Karpas-422 (cell line): ENCODE measurements around the gene GLT8D1. TPM values are rescaled to one million over a fixed set of nuclear protein-coding genes. Genes with fewer than 3 reads are reported as not detected.
"Not testable (repeated sequence)": the region's sequence is repeated elsewhere in the genome, so short reads cannot be mapped to it uniquely, and the experiment has no call there.

Experiments used
- DNase-seq: peaks from one replicate; pipeline ENCODE4 v3.0.0-alpha.2; 2015
- H2AFZ ChIP-seq: fragments of 200-600 bp; sonication (generic); 2 replicates; pipeline ENCODE4 v1.6.1; 2014; ENCODE audit warnings: antibody characterized with exemption, low read length, mixed read lengths
- H3K27ac ChIP-seq: fragments of 200-600 bp; sonication (generic); 2 replicates; pipeline ENCODE4 v1.5.1; 2014; ENCODE audit warnings: mild to moderate bottlenecking, low read length, moderate library complexity
- H3K27me3 ChIP-seq: fragments of 200-600 bp; sonication (generic); 2 replicates; pipeline ENCODE4 v1.6.1; 2014; ENCODE audit warnings: low read length, mixed read lengths
- H3K36me3 ChIP-seq: fragments of 200-600 bp; sonication (generic); 2 replicates; pipeline ENCODE4 v1.6.1; 2014; ENCODE audit warnings: low read length, mixed read lengths; ENCODE audit not compliant: insufficient read depth
- H3K4me1 ChIP-seq: fragments of 200-600 bp; sonication (generic); 2 replicates; pipeline ENCODE4 v1.6.1; 2014; ENCODE audit warnings: mild to moderate bottlenecking, low read length, mixed read lengths
- H3K4me2 ChIP-seq: fragments of 200-600 bp; sonication (generic); 2 replicates; pipeline ENCODE4 v1.6.1; 2014; ENCODE audit warnings: low read length, low read depth, mild to moderate bottlenecking; ENCODE audit not compliant: poor library complexity, severe bottlenecking
- H3K4me3 ChIP-seq: fragments of 200-600 bp; sonication (generic); 2 replicates; pipeline ENCODE4 v1.5.1; 2014; ENCODE audit warnings: mild to moderate bottlenecking, antibody characterized with exemption, low read length, mixed read lengths
- H3K79me2 ChIP-seq: fragments of 200-600 bp; sonication (generic); 2 replicates; pipeline ENCODE4 v1.6.1; 2014; ENCODE audit warnings: mild to moderate bottlenecking, low read length, mixed read lengths
- H3K9ac ChIP-seq: fragments of 200-600 bp; sonication (generic); 2 replicates; pipeline ENCODE4 v1.6.0; 2014; ENCODE audit warnings: low read length
- H3K9me2 ChIP-seq: fragments of 200-600 bp; sonication (generic), shearing (Covaris generic); replicated peaks from 2 replicates; pipeline ENCODE4 v1.6.0; 2014; ENCODE audit warnings: mild to moderate bottlenecking, low read length, moderate library complexity; ENCODE audit not compliant: insufficient read depth
- H3K9me3 ChIP-seq: fragments of 300-700, 200-600 bp; sonication (generic); 2 replicates; pipeline ENCODE4 v1.6.1; 2014; ENCODE audit warnings: low read length, mixed read lengths
- H4K20me1 ChIP-seq: fragments of 200-600 bp; sonication (generic); 2 replicates; pipeline ENCODE4 v1.6.1; 2014; ENCODE audit warnings: mild to moderate bottlenecking, antibody characterized with exemption, low read length, low read depth; ENCODE audit not compliant: insufficient read depth
- total RNA-seq: library from RNA; depleted of rRNA; stranded (reverse); fragments of >200 nt; shearing (Covaris generic); gene quantifications from 2 replicates; pipeline ENCODE4 v1.2.3, GENCODE V29; 2014; ENCODE audit warnings: low replicate concordance

The GLT8D1 gene
- total RNA-seq, 1 experiment from 2014 or later: 34.7 TPM

GRCh38 chr3:52682016-52682415 is 23.6 kb downstream of the GLT8D1 start:
- H4K20me1 ChIP-seq: no peaks in the 10 kb centered on the region
- no peak for DNase-seq

DNA sequence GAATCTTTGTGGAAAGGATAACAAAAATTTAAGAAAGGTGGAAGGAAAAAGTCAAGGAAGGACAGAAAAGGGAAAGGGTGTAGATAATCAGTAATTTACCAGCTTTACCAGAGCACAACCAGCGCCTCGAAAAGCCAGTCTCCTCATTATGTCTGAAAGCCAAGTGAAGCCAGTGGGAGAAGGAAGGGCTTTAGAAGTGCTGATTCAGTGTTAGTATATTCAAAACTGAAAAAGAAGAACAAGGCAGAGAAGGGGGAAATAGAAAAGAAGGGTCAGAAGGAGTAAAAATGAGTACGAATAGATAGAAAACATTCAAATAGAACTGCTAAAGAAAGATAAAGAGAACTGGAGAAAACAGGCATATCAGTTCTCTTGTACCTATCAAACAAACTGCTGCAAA is 24.0 kb downstream of the GLT8D1 start:
- Histone ChIP-seq H3K36me3 (peaks cover 31% of the 10 kb centered on the region), H4K20me1 (no peaks in the 10 kb centered on the region), H3K9me2 (no peaks in the 10 kb centered on the region), H3K4me2 (no peak overlapping the region), H3K4me3 (no peak overlapping the region), H3K27ac (no peak overlapping the region), H3K79me2 (peaks cover 84% of the 10 kb centered on the region), H2AFZ (no peak overlapping the region), H3K27me3 (no peaks in the 10 kb centered on the region), H3K4me1 (peaks cover 23% of the 10 kb centered on the region), H3K9ac (no peak overlapping the region), H3K9me3 (no peaks in the 10 kb centered on the region)
- DNase-seq: no peak

More at GRCh38 chr3:52682016-52682415, 23.6 kb downstream of the GLT8D1 start:
- Histone ChIP-seq H3K27me3 (no peaks in the 10 kb centered on the region), H3K4me1 (peaks cover 26% of the 10 kb centered on the region), H2AFZ (no peak overlapping the region), H3K9ac (no peak overlapping the region), H3K4me2 (no peak overlapping the region), H3K9me2 (no peaks in the 10 kb centered on the region), H3K27ac (no peak overlapping the region), H3K79me2 (peaks cover 85% of the 10 kb centered on the region), H3K36me3 (peaks cover 35% of the 10 kb centered on the region), H3K4me3 (no peak overlapping the region), H3K9me3 (no peaks in the 10 kb centered on the region)

GRCh38 chr3:52679811-52680210 is 25.8 kb downstream of the GLT8D1 start:
- Histone ChIP-seq H4K20me1 (no peaks in the 10 kb centered on the region), H3K27me3 (no peaks in the 10 kb centered on the region), H3K79me2 (peaks cover 79% of the 10 kb centered on the region), H3K27ac (no peak overlapping the region), H3K4me3 (no peak overlapping the region), H3K9me3 (no peaks in the 10 kb centered on the region), H3K4me1 (peaks cover 22% of the 10 kb centered on the region), H2AFZ (no peak overlapping the region), H3K4me2 (no peak overlapping the region), H3K36me3 (peaks cover 33% of the 10 kb centered on the region; the same call in 1 of the 2 replicates), H3K9ac (no peak overlapping the region), H3K9me2 (no peaks in the 10 kb centered on the region)
- no peak for DNase-seq

DNA sequence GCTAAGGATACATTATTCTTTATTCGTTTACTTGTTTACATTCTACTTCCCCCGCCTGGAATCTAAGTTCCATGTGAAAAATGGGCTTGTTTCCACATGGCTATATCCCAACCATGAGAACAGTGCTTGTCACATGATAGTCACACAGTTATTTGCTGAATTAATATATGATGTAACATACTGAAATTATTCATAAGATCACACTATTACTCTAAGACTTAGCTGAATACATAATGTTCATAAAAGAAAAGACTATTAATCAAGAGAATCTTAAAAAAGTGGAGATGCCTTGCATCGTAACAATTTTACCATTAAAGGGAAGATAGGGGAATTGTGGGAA is 26.4 kb downstream of the GLT8D1 start:
- no peak overlapping the region for H3K9ac ChIP-seq
- no peak for DNase-seq
- H2AFZ ChIP-seq: no peak overlapping the region
- H3K36me3 ChIP-seq: peaks cover 34% of the 10 kb centered on the region; the same call in 1 of the 2 replicates
- H3K79me2 ChIP-seq: peaks cover 74% of the 10 kb centered on the region
- H3K4me2 ChIP-seq: no peak overlapping the region
- H3K9me3 ChIP-seq: no peaks in the 10 kb centered on the region
- no peaks in the 10 kb centered on the region for H3K9me2 ChIP-seq
- H4K20me1 ChIP-seq: no peaks in the 10 kb centered on the region
- peaks cover 16% of the 10 kb centered on the region for H3K4me1 ChIP-seq
- no peak overlapping the region for H3K4me3 ChIP-seq
- H3K27ac ChIP-seq: no peak overlapping the region
- no peaks in the 10 kb centered on the region for H3K27me3 ChIP-seq

DNA sequence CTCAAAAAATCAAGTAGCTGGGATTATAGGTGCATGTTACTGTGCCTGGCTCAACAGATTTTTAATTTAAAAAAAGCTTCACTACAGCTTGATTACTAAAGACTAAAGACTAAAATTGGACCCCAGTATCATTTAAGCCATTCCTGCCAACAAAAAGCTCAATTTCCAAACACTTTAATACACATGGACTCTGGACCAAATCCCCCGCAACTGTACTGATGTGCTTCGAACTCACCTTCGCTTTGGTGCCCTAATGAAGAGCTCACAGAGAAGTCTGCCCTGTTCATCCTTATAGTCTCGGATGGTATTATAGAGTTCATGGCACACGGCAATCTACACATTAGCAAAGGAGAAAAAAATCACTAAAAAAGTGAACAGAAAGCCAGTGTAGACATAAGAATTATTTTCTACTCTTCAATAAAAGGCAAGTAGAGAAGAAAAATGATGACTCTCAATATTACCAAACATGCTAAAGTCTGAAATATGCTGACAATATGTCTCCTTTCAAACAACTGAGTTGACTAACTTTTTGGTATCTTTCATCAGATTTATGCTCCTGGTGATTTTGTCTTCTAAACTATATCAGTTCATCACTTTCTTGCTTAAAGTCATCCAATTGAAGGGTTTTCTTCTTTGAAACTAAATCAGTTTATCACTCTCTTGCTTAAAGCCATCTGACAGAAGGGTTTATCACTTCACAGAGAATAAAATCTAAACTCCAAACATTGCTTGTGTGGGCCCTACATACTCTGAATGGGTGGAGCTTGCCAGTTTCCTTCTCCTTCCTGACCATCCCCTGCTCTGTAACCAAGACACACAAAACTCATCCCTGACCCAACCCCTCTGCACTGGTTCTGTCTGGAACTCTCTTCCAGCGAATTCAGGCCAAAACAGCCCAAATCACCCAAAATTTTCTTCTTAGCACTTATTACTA is 27.1 kb downstream of the GLT8D1 start:
- H2AFZ ChIP-seq: no peak overlapping the region
- no peak for DNase-seq
- H3K4me3 ChIP-seq: no peak overlapping the region
- peaks cover 68% of the 10 kb centered on the region for H3K79me2 ChIP-seq
- H4K20me1 ChIP-seq: no peaks in the 10 kb centered on the region
- no peak overlapping the region for H3K27ac ChIP-seq
- no peaks in the 10 kb centered on the region for H3K9me2 ChIP-seq
- H3K9ac ChIP-seq: no peak overlapping the region
- H3K36me3 ChIP-seq: peaks cover 34% of the 10 kb centered on the region; the same call in 1 of the 2 replicates
- H3K27me3 ChIP-seq: no peaks in the 10 kb centered on the region
- peaks cover 9% of the 10 kb centered on the region for H3K4me1 ChIP-seq
- no peak overlapping the region for H3K4me2 ChIP-seq
- no peaks in the 10 kb centered on the region for H3K9me3 ChIP-seq

DNA sequence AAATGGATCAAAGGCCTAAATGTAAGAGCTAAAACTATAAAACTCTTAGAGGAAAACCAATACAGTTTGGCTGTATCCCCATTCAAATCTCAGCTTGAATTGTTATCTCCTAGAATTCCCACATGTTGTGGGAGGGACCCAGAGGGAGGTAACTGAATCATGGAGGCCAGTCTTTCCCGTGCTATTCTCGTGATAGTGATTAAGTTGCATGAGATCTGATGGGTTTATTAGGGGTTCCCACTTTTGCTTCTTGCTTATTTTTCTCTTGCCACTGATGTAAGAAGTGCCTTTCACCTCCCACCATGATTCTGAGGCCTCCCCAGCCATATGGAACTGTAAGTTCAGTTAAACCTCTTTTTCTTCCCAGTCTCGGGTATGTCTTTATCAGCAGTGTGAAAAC is 29.4 kb downstream of the GLT8D1 start:
- not testable (repeated sequence) for H3K4me2 ChIP-seq, H4K20me1 ChIP-seq, H3K9me3 ChIP-seq, H3K4me1 ChIP-seq, H3K27ac ChIP-seq, DNase-seq, H3K4me3 ChIP-seq, H2AFZ ChIP-seq, H3K9me2 ChIP-seq, H3K9ac ChIP-seq, H3K27me3 ChIP-seq
- H3K36me3 ChIP-seq: peaks cover 39% of the 10 kb centered on the region
- peaks cover 56% of the 10 kb centered on the region for H3K79me2 ChIP-seq

DNA sequence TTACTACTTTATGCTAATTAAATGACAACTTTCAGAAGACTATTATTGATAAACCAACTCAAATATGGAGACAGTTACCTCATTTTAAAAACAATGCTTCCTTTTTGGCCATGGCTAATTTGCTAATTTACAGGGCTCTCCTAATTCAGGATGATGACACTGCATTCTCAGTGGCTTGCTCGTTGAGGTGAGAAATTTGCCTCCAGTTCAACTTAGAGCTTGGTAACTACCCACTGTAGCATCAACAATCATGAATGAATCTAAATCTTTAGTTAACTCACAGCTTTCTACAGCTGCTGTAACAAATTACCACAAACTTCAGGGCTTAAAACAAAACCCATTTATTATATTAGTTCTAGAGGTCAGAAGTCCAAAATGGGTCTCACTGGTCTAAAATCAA is 33.9 kb downstream of the GLT8D1 start:
- H4K20me1 ChIP-seq: no peaks in the 10 kb centered on the region
- H2AFZ ChIP-seq: no peak overlapping the region
- no peak overlapping the region for H3K4me3 ChIP-seq
- no peak for DNase-seq
- no peak overlapping the region for H3K9ac ChIP-seq
- H3K36me3 ChIP-seq: peaks cover 22% of the 10 kb centered on the region
- no peaks in the 10 kb centered on the region for H3K9me2 ChIP-seq
- no peaks in the 10 kb centered on the region for H3K9me3 ChIP-seq
- no peak overlapping the region for H3K4me2 ChIP-seq
- no peak overlapping the region for H3K27ac ChIP-seq
- peaks cover 46% of the 10 kb centered on the region for H3K79me2 ChIP-seq
- no peaks in the 10 kb centered on the region for H3K27me3 ChIP-seq
- H3K4me1 ChIP-seq: no peaks in the 10 kb centered on the region

- H3K9ac ChIP-seq: no peak overlapping the region
- no peaks in the 10 kb centered on the region for H3K27me3 ChIP-seq
- peaks cover 46% of the 10 kb centered on the region for H3K79me2 ChIP-seq
- H3K27ac ChIP-seq: no peak overlapping the region
- no peak overlapping the region for H3K4me2 ChIP-seq
- no peak overlapping the region for H3K4me3 ChIP-seq
- no peak overlapping the region for H2AFZ ChIP-seq
- DNase-seq: no peak
- no peaks in the 10 kb centered on the region for H3K9me2 ChIP-seq
- peaks cover 22% of the 10 kb centered on the region for H3K36me3 ChIP-seq
- H4K20me1 ChIP-seq: no peaks in the 10 kb centered on the region
- no peaks in the 10 kb centered on the region for H3K4me1 ChIP-seq
- no peaks in the 10 kb centered on the region for H3K9me3 ChIP-seq
Observed at GRCh38 chr3:52670621-52671521, 34.7 kb downstream of the GLT8D1 start.
